GM12878 (cell line): ENCODE data around the gene PLEKHA6.

ENCODE experiments used
- BCLAF1 ChIP-seq: fragments of 450-650 bp; IDR thresholded peaks from 2 replicates; pipeline ENCODE4 v1.6.1; 2017; ENCODE audit warnings: antibody characterized with exemption, mild to moderate bottlenecking, moderate library complexity
- BRCA1 ChIP-seq: IDR thresholded peaks from 2 replicates; pipeline ENCODE4 v1.6.1; 2011; ENCODE audit warnings: low read depth, low read length, improper control_type of control experiment
- CTCF ChIP-seq, 3 experiments: IDR thresholded peaks in 2 of 3; conservative IDR thresholded peaks in 1 of 3; 2 replicates each; pipeline ENCODE4 v1.5.1; 2011; ENCODE audit warnings: low read depth in 3 of 3, low read length in 3 of 3, mild to moderate bottlenecking in 3 of 3, control low read depth in 2 of 3, moderate library complexity in 2 of 3, inconsistent platforms in 1 of 3, mixed read lengths in 1 of 3; ENCODE audit not compliant: control insufficient read depth in 2 of 3, insufficient read depth in 1 of 3; ENCODE audit errors: extremely low read depth in 1 of 3
- ETV6 ChIP-seq, 2 experiments: fragments of 450-650 bp in 1 of 2; IDR thresholded peaks in 1 of 2; conservative IDR thresholded peaks in 1 of 2; 2 replicates each; pipeline ENCODE4 v1.6.1; 2014; ENCODE audit warnings: antibody characterized with exemption in 1 of 2, borderline replicate concordance in 1 of 2, low read depth in 1 of 2, mild to moderate bottlenecking in 1 of 2, moderate library complexity in 1 of 2
- GABPA ChIP-seq: IDR thresholded peaks from 2 replicates; pipeline ENCODE4 v1.6.1; 2014; ENCODE audit warnings: antibody characterized with exemption, low read depth, mild to moderate bottlenecking, inconsistent platforms
- MYC ChIP-seq: IDR thresholded peaks from 2 replicates; pipeline ENCODE4 v1.6.1; 2011; ENCODE audit warnings: mild to moderate bottlenecking, low read length, moderate library complexity, inconsistent platforms; ENCODE audit not compliant: insufficient read depth, insufficient replicate concordance, insufficient read length, severe bottlenecking
- PBX3 ChIP-seq: IDR thresholded peaks from 2 replicates; pipeline ENCODE4 v1.6.1; 2011; ENCODE audit warnings: mild to moderate bottlenecking, low read depth, low read length, moderate library complexity; ENCODE audit not compliant: insufficient replicate concordance
- POLR2A ChIP-seq: IDR thresholded peaks from 2 replicates; pipeline ENCODE4 v1.6.1; 2011; ENCODE audit warnings: low read depth, mild to moderate bottlenecking, low read length
- POLR2AphosphoS5 ChIP-seq: IDR thresholded peaks from 2 replicates; pipeline ENCODE4 v1.6.1; 2011; ENCODE audit warnings: mild to moderate bottlenecking, low read length, inconsistent platforms
- RCOR1 ChIP-seq: conservative IDR thresholded peaks from 2 replicates; pipeline ENCODE4 v1.6.1; 2012; ENCODE audit warnings: low read depth, low read length, improper control_type of control experiment

- TF ChIP-seq POLR2AphosphoS5 (no peak), CTCF (IDR thresholded peaks at IDR 0.05 in 2 of 3, conservative IDR thresholded peaks at IDR 0.05 in 1 of 3; ENCODE audit: control insufficient read depth in 2 of 3, extremely low read depth in 1 of 3, insufficient read depth in 1 of 3, low read depth in 3 of 3, low read length in 3 of 3) (no peak), BCLAF1 (no peak), RCOR1 (no peak), ETV6 (conservative IDR thresholded peaks at IDR 0.05 in 1 of 2, IDR thresholded peaks at IDR 0.05 in 1 of 2; ENCODE audit: borderline replicate concordance in 1 of 2, low read depth in 1 of 2) (no peak), BRCA1 (no peak), MYC (no peak), GABPA (no peak), POLR2A (no peak), PBX3 (no peak)
Observed at GRCh38 chr1:204288021-204288588, 71.6 kb downstream of the PLEKHA6 start.
